HepG2 (cell line): Measurements from ENCODE around the gene KIF5B. TPM values are rescaled to one million over a fixed set of nuclear protein-coding genes. Genes with fewer than 3 reads are reported as not detected.
A peak's percentile ranks its signal among the peaks of the same experiment; 100 is the strongest.

ENCODE experiments used
- BRF2 ChIP-seq: sonication (generic); formaldehyde crosslinking; IDR thresholded peaks from 2 replicates; pipeline ENCODE4 v1.8.1; 2022; ENCODE audit warnings: mild to moderate bottlenecking, missing genetic modification reagents
- ELF3 ChIP-seq: IDR thresholded peaks from 2 replicates; pipeline ENCODE4 v1.6.1; 2016; ENCODE audit warnings: missing genetic modification reagents, missing compliant biosample characterization
- HOXA5 ChIP-seq: sonication (generic); formaldehyde crosslinking; IDR thresholded peaks from 2 replicates; pipeline ENCODE4 v1.4.0; 2020; ENCODE audit warnings: missing genetic modification reagents
- JDP2 ChIP-seq: sonication (generic); formaldehyde crosslinking; IDR thresholded peaks from 2 replicates; pipeline ENCODE4 v1.8.1; 2022; ENCODE audit warnings: missing genetic modification reagents, borderline replicate concordance
- KDM4B ChIP-seq: sonication (generic); formaldehyde crosslinking; IDR thresholded peaks from 2 replicates; pipeline ENCODE4 v1.4.0; 2020; ENCODE audit warnings: missing genetic modification reagents
- KLF16 ChIP-seq, 2 experiments: sonication (generic) in 1 of 2; formaldehyde crosslinking in 1 of 2; IDR thresholded peaks; 2 replicates each; pipeline versions ENCODE4 v1.6.1 to v1.8.0; 2016 to 2023; ENCODE audit warnings: missing genetic modification reagents in 2 of 2, missing compliant biosample characterization in 1 of 2
- MTF2 ChIP-seq: sonication (generic); formaldehyde crosslinking; IDR thresholded peaks from 2 replicates; pipeline ENCODE4 v1.5.0; 2020; ENCODE audit warnings: missing genetic modification reagents, borderline replicate concordance
- NKX3-1 ChIP-seq: sonication (generic); formaldehyde crosslinking; IDR thresholded peaks from 2 replicates; pipeline ENCODE4 v1.5.0; 2020; ENCODE audit warnings: missing genetic modification reagents
- PITX1 ChIP-seq: sonication (generic); formaldehyde crosslinking; IDR thresholded peaks from 2 replicates; pipeline ENCODE4 v1.5.1; 2020; ENCODE audit warnings: mild to moderate bottlenecking, missing genetic modification reagents
- SETDB1 ChIP-seq: sonication (generic); formaldehyde crosslinking; IDR thresholded peaks from 2 replicates; pipeline ENCODE4 v1.5.1; 2020; ENCODE audit warnings: missing genetic modification reagents, mild to moderate bottlenecking, borderline replicate concordance
- SOX6 ChIP-seq, 2 experiments: fragments of 450-650 bp in 1 of 2; sonication (generic) in 1 of 2; formaldehyde crosslinking in 1 of 2; IDR thresholded peaks; 2 replicates each; pipeline versions ENCODE4 v1.4.0 to v1.6.1; 2017 to 2020; ENCODE audit warnings: antibody characterized with exemption in 1 of 2, mild to moderate bottlenecking in 1 of 2, missing genetic modification reagents in 1 of 2
- SPEN ChIP-seq: sonication (generic); formaldehyde crosslinking; IDR thresholded peaks from 2 replicates; pipeline ENCODE4 v1.5.1; 2020; ENCODE audit warnings: low read depth, mild to moderate bottlenecking, missing genetic modification reagents
- ZBTB8A ChIP-seq: sonication (generic); formaldehyde crosslinking; IDR thresholded peaks from 2 replicates; pipeline ENCODE4 v1.4.0; 2020; ENCODE audit warnings: mild to moderate bottlenecking, low read depth, missing genetic modification reagents, borderline replicate concordance
- ZNF383 ChIP-seq: sonication (generic); formaldehyde crosslinking; IDR thresholded peaks from 2 replicates; pipeline ENCODE4 v1.4.0; 2020; ENCODE audit warnings: missing genetic modification reagents, mild to moderate bottlenecking, borderline replicate concordance
- ZNF446 ChIP-seq: sonication (generic); formaldehyde crosslinking; IDR thresholded peaks from 2 replicates; pipeline ENCODE4 v1.5.0; 2020; ENCODE audit warnings: mild to moderate bottlenecking, missing genetic modification reagents
- ZNF770 ChIP-seq: sonication (generic); formaldehyde crosslinking; IDR thresholded peaks from 2 replicates; pipeline ENCODE4 v1.5.0; 2020; ENCODE audit warnings: mild to moderate bottlenecking, missing genetic modification reagents
- ZNF83 ChIP-seq: sonication (generic); formaldehyde crosslinking; IDR thresholded peaks from 2 replicates; pipeline ENCODE4 v1.4.0; 2020; ENCODE audit warnings: missing genetic modification reagents, mild to moderate bottlenecking, borderline replicate concordance
- ZSCAN20 ChIP-seq: sonication (generic); formaldehyde crosslinking; IDR thresholded peaks from 2 replicates; pipeline ENCODE4 v1.4.0; 2020; ENCODE audit warnings: missing genetic modification reagents, mild to moderate bottlenecking, borderline replicate concordance
- polyA plus RNA-seq, 8 experiments: library from polyadenylated mRNA; depleted of rRNA in 3 of 8; stranded (reverse) in 7 of 8; unstranded in 1 of 8; fragments of >200 nt; fragmentation: Illumina TruSeq in 4 of 8; extraction: Trizol in 4 of 8; gene quantifications; 2 replicates each; pipeline versions ENCODE4 v1.2.1 to v1.2.3, GENCODE V29; 2011 to 2016; ENCODE audit warnings: low read depth in 4 of 8, missing spikeins in 1 of 8, mixed read lengths in 1 of 8; ENCODE audit not compliant: insufficient read depth in 1 of 8
- total RNA-seq, 5 experiments: library from RNA; depleted of rRNA; stranded (reverse); fragments of >200 nt; fragmentation: Illumina TruSeq; extraction: Trizol; gene quantifications; 2 replicates each; pipeline ENCODE4 v1.2.3, GENCODE V29; 2016; ENCODE audit warnings: low read depth in 1 of 5
- TF ChIP-seq, protein P1 (sequence below): sonication (generic); formaldehyde crosslinking; IDR thresholded peaks from 2 replicates; pipeline ENCODE4 v1.8.0; 2022; ENCODE audit warnings: mild to moderate bottlenecking, missing genetic modification reagents
- TF ChIP-seq, protein P2 (sequence below): sonication (generic); formaldehyde crosslinking; IDR thresholded peaks from 2 replicates; pipeline ENCODE4 v1.4.0; 2020; ENCODE audit warnings: mild to moderate bottlenecking, missing genetic modification reagents, borderline replicate concordance

Gene KIF5B
- total and polyA plus RNA-seq, 2 of the 13 experiments (the other 11 are each of a cell fraction or from before 2014, with no cell fraction given) = 34.3 to 133 TPM

DNA sequence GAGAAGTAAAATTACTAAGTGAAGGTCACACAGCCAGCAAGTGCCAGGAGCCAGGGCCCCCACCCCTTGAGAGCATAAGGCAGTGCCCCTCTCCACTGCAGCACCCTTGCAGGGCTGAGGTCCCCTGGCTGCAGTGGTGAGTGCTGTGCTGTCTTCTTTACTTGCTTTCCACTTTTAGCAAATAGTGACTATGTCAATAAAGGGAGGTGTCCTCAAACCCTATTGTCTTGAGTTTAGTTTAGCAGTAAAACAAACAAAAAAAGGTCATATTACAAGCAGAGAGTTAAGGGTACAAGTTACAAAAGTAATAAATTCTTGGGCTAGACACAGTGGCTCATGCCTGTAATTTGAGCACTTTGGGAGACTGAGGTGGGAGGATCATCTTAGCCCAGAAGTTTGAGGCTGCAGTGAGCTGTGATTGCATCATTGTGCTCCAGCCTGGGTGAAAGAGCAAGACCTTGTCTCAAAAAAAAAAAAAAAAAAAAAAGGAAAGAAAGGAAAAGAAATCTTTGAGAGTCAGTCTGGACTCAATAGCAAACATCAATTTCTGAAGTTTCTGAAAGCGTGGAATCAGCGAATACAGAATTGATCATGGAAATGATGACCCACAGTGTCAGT, 39.0 kb upstream of the KIF5B start (continued):
- TF ChIP-seq, protein P1, sequence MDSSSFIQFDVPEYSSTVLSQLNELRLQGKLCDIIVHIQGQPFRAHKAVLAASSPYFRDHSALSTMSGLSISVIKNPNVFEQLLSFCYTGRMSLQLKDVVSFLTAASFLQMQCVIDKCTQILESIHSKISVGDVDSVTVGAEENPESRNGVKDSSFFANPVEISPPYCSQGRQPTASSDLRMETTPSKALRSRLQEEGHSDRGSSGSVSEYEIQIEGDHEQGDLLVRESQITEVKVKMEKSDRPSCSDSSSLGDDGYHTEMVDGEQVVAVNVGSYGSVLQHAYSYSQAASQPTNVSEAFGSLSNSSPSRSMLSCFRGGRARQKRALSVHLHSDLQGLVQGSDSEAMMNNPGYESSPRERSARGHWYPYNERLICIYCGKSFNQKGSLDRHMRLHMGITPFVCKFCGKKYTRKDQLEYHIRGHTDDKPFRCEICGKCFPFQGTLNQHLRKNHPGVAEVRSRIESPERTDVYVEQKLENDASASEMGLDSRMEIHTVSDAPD (CRISPR knock-in tag) = no peak
- TF ChIP-seq SPEN (CRISPR knock-in tag) = no peak
- no peak for TF ChIP-seq ZBTB8A (CRISPR knock-in tag)
- peak; percentile 68; the same call in 1 of the 2 replicates for TF ChIP-seq NKX3-1 (CRISPR knock-in tag)
- TF ChIP-seq ZSCAN20 (CRISPR knock-in tag) = no peak
- no peak for TF ChIP-seq SETDB1 (CRISPR knock-in tag)
- no peak for TF ChIP-seq ZNF83 (CRISPR knock-in tag)
- peak in 1 of 2 experiments; percentile 47; a peak in 1 of 4 replicates for TF ChIP-seq KLF16 (CRISPR knock-in tag; IDR thresholded peaks at IDR 0.05)
- TF ChIP-seq ZNF383 (CRISPR knock-in tag) = no peak
- no peak for TF ChIP-seq ZNF446 (CRISPR knock-in tag)
- 0 out of 2 replicates have a peak, but pooled peaks have one; percentile 69 for TF ChIP-seq HOXA5 (CRISPR knock-in tag)
- TF ChIP-seq KDM4B (CRISPR knock-in tag) = 0 out of 2 replicates have a peak, but pooled peaks have one; percentile 18
- TF ChIP-seq ZNF770 = peak; percentile 97
- TF ChIP-seq PITX1 (CRISPR knock-in tag) = no peak
- no peak for TF ChIP-seq JDP2 (CRISPR knock-in tag)
- TF ChIP-seq MTF2 = no peak
- TF ChIP-seq BRF2 (CRISPR knock-in tag) = no peak
- TF ChIP-seq ELF3 (CRISPR knock-in tag) = 0 out of 2 replicates have a peak, but pooled peaks have one; percentile 15
- TF ChIP-seq SOX6 (IDR thresholded peaks at IDR 0.05) = no peak
- peak; percentile 100 for TF ChIP-seq SOX6 (CRISPR knock-in tag; IDR thresholded peaks at IDR 0.05)
- TF ChIP-seq, protein P2, sequence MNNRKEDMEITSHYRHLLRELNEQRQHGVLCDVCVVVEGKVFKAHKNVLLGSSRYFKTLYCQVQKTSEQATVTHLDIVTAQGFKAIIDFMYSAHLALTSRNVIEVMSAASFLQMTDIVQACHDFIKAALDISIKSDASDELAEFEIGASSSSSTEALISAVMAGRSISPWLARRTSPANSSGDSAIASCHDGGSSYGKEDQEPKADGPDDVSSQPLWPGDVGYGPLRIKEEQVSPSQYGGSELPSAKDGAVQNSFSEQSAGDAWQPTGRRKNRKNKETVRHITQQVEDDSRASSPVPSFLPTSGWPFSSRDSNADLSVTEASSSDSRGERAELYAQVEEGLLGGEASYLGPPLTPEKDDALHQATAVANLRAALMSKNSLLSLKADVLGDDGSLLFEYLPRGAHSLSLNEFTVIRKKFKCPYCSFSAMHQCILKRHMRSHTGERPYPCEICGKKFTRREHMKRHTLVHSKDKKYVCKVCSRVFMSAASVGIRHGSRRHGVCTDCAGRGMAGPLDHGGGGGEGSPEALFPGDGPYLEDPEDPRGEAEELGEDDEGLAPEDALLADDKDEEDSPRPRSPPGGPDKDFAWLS (CRISPR knock-in tag) = no peak
